ENCODE results near the gene ARL13B. TPM values are rescaled to one million over a fixed set of nuclear protein-coding genes. Genes with fewer than 3 reads are reported as not detected.

ARL13B gene
- total and polyA plus RNA-seq, 2 donors (not counting 1 experiment from before 2014, with no cell fraction given), result 1.3 to 12.9 TPM

DNA sequence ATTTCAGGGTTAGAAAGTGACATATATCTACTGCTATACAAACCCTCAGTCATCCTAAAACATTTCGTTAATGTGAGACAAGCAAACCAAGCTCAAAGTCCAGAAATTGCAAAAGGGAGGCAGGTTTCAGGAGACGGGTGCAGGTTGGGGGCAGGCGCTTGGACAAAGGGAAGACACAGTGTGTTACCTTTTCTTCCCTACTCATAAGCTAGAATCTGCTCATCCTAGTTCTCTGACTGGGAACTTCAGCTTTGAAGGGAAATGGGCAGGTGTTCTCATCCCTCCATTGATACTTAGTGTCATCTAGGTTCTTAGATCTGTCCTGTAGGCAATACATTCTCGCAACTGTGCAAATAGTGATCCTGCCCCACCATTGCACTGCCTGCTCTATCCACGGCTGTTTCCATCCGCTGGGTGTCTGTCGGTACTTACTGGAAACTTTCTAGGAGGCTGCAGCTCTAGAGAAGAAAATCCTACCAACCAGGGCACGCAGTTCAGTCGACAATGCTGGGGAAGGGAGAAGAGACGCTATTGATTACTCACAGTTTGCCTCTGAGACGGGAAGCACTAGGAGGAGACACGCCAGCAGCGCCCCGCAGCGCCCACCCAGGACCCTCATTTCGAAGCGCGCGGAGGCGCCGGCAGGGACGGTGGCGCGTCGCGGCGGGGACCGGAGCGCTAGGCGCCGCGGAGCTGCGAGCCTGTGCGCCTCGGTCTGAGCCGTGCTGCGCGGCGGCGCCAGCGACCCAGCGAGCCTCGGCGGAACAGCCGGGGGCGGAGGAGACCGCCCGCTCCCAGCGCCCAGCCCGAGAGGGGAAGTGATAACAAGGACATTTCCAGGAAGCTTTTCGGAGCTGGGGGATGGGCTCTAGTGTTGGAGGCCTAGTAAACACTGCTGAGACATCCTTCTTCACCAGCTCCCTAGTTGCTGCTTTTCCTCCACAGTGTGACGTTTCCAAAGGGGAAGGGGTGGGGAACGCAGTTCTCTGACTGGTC lies 6.5 kb upstream of the ARL13B start, which contains the start of gene PROS1:
Gene PROS1 (minus strand): TSS at position 766 of the 996 bp plus-strand sequence. CDS start 147 bp downstream, at position 619.
- H3K27ac ChIP-seq (ENCODE audit: low read length in 2 of 2), result no peak within 1 kb of the TSS
- H3K27me3 Mint-ChIP-seq, result peaks cover 29% of the 10 kb centered on the region
- no peaks in the 10 kb centered on the region for H3K9me3 Mint-ChIP-seq (ENCODE audit: insufficient read depth)
- peak within 1 kb of the TSS; percentile 21 to 67 (median 50) for H3K4me3 ChIP-seq (ENCODE audit: control extremely low read depth in 1 of 5, extremely low read depth in 1 of 5, insufficient read depth in 1 of 5, low read depth in 2 of 5, low read length in 4 of 5)
- H2AFZ ChIP-seq (ENCODE audit: insufficient read depth, low read depth, low read length, poor library complexity, severe bottlenecking), result peak within 1 kb of the TSS; percentile 61
- H3K9ac ChIP-seq (ENCODE audit: low read length), result peak within 1 kb of the TSS; percentile 65
- intact Hi-C loops (cut with micrococcal nuclease), result no loop called here
- H3K4me1 ChIP-seq (ENCODE audit: control insufficient read depth in 2 of 2, insufficient read depth in 2 of 2, low read length in 2 of 2), result peaks cover 10 to 11% of the 10 kb centered on the region in 2 donors
- 2% methylated on average over 41 of the region's 53 CpGs for WGBS (ENCODE audit: insufficient coverage)
- DNase-seq, result peak; percentile 64
- peak within 1 kb of the TSS; percentile 70 for H3K4me2 ChIP-seq (replicated peaks; ENCODE audit: low read depth, low read length, poor library complexity, severe bottlenecking)
- H3K4me1 Mint-ChIP-seq, result peaks cover 12% of the 10 kb centered on the region
- H3K9me3 ChIP-seq (ENCODE audit: control extremely low read depth in 1 of 3, control insufficient read depth in 2 of 3, insufficient read depth in 1 of 3, low read length in 2 of 3), result peaks cover 0 to 1% (median 0%) of the 10 kb centered on the region in 3 donors
- ChIA-PET POLR2A (no interaction called here), CTCF (no interaction called here)
- no peaks in the 10 kb centered on the region for H3K36me3 ChIP-seq (replicated peaks in 1 of 2; ENCODE audit: control extremely low read depth in 1 of 2, control insufficient read depth in 1 of 2, extremely low read depth in 1 of 2, insufficient read depth in 2 of 2, low read length in 1 of 2)
- H3K27ac Mint-ChIP-seq, result no peak within 1 kb of the TSS
- no peak for TF ChIP-seq EZH2 (IDR thresholded peaks at IDR 0.05; ENCODE audit: borderline replicate concordance, insufficient read depth, low read depth, low read length, poor library complexity, severe bottlenecking)
- no peak for TF ChIP-seq CTCF (IDR thresholded peaks at IDR 0.05)
- H3K79me2 ChIP-seq (ENCODE audit: control insufficient read depth, insufficient read depth, low read length), result no peaks in the 10 kb centered on the region
- H3K27me3 ChIP-seq (replicated peaks in 1 of 4; ENCODE audit: control extremely low read depth in 1 of 4, control insufficient read depth in 3 of 4, insufficient read depth in 4 of 4, low read length in 3 of 4), result peaks cover 1 to 11% (median 8%) of the 10 kb centered on the region in 4 experiments
- peak; percentile 83 for ATAC-seq (ENCODE audit: low read depth)
- H3K4me3 Mint-ChIP-seq, result peak within 1 kb of the TSS; percentile 85
- H4K20me1 ChIP-seq (ENCODE audit: control insufficient read depth, insufficient read depth, low read length, poor library complexity, severe bottlenecking), result no peaks in the 10 kb centered on the region

DNA sequence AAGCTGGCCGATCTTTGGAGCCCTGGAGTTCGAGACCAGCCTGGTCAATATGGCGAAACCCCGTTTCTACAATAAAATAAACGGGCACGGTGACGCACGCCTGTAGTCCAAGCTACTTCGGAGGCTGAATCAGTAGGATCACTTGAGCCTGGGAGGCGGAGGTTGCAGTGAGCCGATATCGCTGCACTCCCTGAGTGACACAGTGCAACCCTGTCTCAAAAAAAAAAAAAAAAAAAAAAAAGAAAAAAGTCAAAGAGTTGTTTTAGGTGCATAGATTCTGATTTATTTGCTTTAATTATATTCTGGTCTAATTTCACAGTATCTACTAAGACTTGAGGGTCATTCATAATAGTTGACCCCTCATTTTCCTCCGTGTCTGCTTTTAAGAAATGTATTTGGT lies 1.7 kb downstream of the ARL13B start:
- ChIA-PET POLR2A (no interaction called here), CTCF (interaction anchor here (2.3 kb wide), 1 partner anchor 22 kb away, joined by 8 read pairs; no protein-coding TSS in a partner anchor)
- no peak overlapping the region for H3K27ac Mint-ChIP-seq
- no peak overlapping the region for H3K9ac ChIP-seq (ENCODE audit: low read length)
- WGBS (ENCODE audit: insufficient coverage), result 97% methylated on average over 11 of the region's 13 CpGs
- H3K4me1 ChIP-seq (ENCODE audit: control insufficient read depth in 2 of 2, insufficient read depth in 2 of 2, low read length in 2 of 2), result peaks cover 9 to 10% of the 10 kb centered on the region in 2 donors
- peaks cover 14% of the 10 kb centered on the region for H3K79me2 ChIP-seq (ENCODE audit: control insufficient read depth, insufficient read depth, low read length)
- peaks cover 16% of the 10 kb centered on the region for H3K4me1 Mint-ChIP-seq
- H3K4me3 ChIP-seq (ENCODE audit: control extremely low read depth in 1 of 5, extremely low read depth in 1 of 5, insufficient read depth in 1 of 5, low read depth in 2 of 5, low read length in 4 of 5), result no peak overlapping the region
- H3K4me2 ChIP-seq (replicated peaks; ENCODE audit: low read depth, low read length, poor library complexity, severe bottlenecking), result no peak overlapping the region
- no peaks in the 10 kb centered on the region for H3K36me3 ChIP-seq (replicated peaks in 1 of 2; ENCODE audit: control extremely low read depth in 1 of 2, control insufficient read depth in 1 of 2, extremely low read depth in 1 of 2, insufficient read depth in 2 of 2, low read length in 1 of 2)
- no peak overlapping the region for H3K27ac ChIP-seq (ENCODE audit: low read length in 2 of 2)
- no peak for DNase-seq
- H3K9me3 ChIP-seq (ENCODE audit: control extremely low read depth in 1 of 3, control insufficient read depth in 2 of 3, insufficient read depth in 1 of 3, low read length in 2 of 3), result no peaks in the 10 kb centered on the region
- H2AFZ ChIP-seq (ENCODE audit: insufficient read depth, low read depth, low read length, poor library complexity, severe bottlenecking), result no peak overlapping the region
- no peaks in the 10 kb centered on the region for H3K27me3 ChIP-seq (replicated peaks in 1 of 4; ENCODE audit: control extremely low read depth in 1 of 4, control insufficient read depth in 3 of 4, insufficient read depth in 4 of 4, low read length in 3 of 4)
- intact Hi-C loops (cut with micrococcal nuclease), result loop anchor here (2.0 kb wide), 1 partner anchor 23 kb away; no protein-coding TSS in a partner anchor
- no peak for TF ChIP-seq EZH2 (IDR thresholded peaks at IDR 0.05; ENCODE audit: borderline replicate concordance, insufficient read depth, low read depth, low read length, poor library complexity, severe bottlenecking)
- no peak for TF ChIP-seq CTCF (IDR thresholded peaks at IDR 0.05)
- no peaks in the 10 kb centered on the region for H3K9me3 Mint-ChIP-seq (ENCODE audit: insufficient read depth)
- ATAC-seq (ENCODE audit: low read depth), result no peak
- no peaks in the 10 kb centered on the region for H4K20me1 ChIP-seq (ENCODE audit: control insufficient read depth, insufficient read depth, low read length, poor library complexity, severe bottlenecking)
- H3K4me3 Mint-ChIP-seq, result peak overlapping the region; percentile 58
- H3K27me3 Mint-ChIP-seq, result no peaks in the 10 kb centered on the region
